ENCODE measurements around the gene GMNN. TPM values are rescaled to one million over a fixed set of nuclear protein-coding genes. Genes with fewer than 3 reads are reported as not detected.

Gene GMNN
- polyA plus RNA-seq, 4 donors: 20.8 to 48.3 (median 33.8) TPM

Other genes starting within 250 kb of the GMNN start
- 1 to 10 TPM in 1 of 4 donors, under 1 TPM in 1, not detected in 2; 0.18 to 1.5 TPM for gene KIAA0319, start 128.7 kb upstream of the GMNN start, polyA plus RNA-seq
- gene TDP2, start 108.0 kb upstream of the GMNN start, polyA plus RNA-seq: 100 to 1,000 TPM in 3 of 4 donors, 10 to 100 TPM in 1; 76.2 to 419 (median 293) TPM
- gene ACOT13, start 107.9 kb upstream of the GMNN start, polyA plus RNA-seq: 10 to 100 TPM; 10.5 to 26.9 (median 16.2) TPM
- gene C6orf62, start 55.8 kb upstream of the GMNN start, polyA plus RNA-seq: 10 to 100 TPM; 34.3 to 83.4 (median 49.5) TPM
- not detected for gene ARMH2, start 24.0 kb downstream of the GMNN start, polyA plus RNA-seq
- gene RIPOR2, start 161.0 kb downstream of the GMNN start, polyA plus RNA-seq: 1 to 10 TPM; 1.0 to 3.1 (median 1.7) TPM